ENCODE measurements around the gene EIF4E2.

EIF4E2 gene

DNA sequence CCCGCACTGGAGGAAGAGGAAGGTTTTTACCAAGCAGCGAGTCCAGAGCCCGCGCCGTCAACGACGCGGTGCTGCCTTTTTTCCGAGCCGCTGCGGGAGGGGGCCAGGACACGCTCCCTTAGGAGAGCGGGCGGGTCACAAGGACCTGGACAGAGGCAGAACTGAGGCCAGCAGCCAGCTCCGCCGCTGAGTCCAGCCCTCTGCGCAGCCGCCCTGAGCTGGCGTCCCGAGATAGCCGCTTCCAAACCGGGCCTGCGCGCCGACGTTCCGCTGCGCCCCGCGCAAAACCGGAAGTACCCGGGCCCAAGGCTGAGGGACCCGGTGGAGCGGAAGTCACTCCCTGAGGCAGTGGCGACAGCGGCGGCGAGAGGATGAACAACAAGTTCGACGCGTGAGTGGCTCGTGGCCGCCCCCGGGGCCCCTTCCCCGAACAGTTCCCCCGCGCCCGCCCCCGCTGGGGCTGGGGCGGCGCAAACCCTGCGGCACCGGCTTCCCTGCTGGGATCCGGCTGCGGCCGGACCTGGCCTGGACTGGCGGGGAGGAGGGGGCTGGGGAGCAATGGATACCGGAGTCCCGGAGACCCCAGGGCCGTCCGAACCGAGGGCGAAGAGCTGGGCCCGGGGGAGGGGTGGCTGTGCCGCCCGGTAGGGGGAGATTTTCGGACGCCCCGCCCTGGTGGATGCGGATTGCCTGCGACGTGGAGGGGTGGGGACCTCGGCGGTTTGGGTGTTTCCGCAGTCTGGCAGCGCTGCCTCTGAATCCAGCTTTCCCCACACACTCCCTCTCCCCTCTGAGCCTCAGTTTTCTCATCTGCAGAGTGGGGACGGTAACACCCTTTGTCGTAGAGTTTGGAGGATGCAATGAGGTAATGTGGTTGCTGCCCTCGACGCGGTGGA, at the start of gene EIF4E2, which contains the start of gene TIGD1:
Gene EIF4E2, plus strand, starts transcription at position 336 of the 896 bp plus-strand sequence. Its CDS starts 36 bp downstream, at position 372.
Gene TIGD1, minus strand, starts transcription at position 204 of the 896 bp plus-strand sequence. CDS start 675 bp downstream, outside the sequence.
- peak; percentile 95 for DNase-seq

DNA sequence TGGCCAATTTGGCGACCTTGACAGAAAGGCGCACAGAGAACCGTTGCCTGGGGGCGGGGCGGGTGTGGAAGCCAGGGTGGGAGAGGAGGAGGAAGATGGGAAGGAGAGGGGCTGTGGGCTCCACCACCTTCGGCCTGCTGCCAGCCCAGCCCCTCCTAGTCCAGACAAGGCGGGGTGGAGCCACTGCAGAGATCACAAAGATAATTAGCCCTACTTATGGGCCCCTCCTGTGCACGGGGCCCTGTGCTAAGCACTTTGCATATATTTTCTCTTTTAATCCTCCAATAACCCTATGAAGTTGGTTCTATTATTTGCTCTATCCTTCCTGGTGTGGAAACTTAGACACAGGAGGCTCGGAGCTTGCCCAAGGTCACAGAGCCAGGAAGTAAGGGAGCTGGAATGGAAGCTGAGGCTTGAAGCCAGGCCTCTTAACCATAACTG, 49.1 kb upstream of the EIF4E2 start:
- DNase-seq, result no peak

DNA sequence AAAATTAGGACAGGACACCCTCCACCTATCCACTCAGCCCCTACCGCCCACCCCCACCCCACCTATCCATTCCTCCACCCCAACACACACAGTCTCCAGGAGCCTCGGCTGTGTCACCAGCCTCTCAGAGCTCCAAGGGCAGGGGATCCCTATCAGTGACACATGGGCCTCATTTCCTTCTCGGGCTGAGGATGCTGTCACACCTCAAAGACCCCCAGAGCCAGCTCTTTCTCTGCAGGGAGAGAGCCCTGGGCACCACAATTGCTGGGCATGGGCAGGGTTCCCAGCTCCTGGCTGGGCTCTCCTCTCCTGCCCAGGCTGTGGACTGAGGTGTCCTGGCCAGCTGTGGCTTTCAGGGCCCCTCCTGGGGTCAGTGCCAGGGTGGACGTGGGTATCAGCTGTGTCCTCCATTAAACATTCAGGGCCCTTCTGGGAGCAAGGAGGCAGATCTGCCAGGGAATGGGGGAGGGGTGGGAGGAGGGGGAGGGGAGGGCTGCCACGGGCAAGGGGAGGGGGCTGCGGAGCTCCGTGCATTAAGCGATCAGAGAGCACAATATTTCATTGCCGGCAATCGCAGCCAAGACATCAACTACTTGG, 48.6 kb upstream of the EIF4E2 start:
- no peak for DNase-seq

DNA sequence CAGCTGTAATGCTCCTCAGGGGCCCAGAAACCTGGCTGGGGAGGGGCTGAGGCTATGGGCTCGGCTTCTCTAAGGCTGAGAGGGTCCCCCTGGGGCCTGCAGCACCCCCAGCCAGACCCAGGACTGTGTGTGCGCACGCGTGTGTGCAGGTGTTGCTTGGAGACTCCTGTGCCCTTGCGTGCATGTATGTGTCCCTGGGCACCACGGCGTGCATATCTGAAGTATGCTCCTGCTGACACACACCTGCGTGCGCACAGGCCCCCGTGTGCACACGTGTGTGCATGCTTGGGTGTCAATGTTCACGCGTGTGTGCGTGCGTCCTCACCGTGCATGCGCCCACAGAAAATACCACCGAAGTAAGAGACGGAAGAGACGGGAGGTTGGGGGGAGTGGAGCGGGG, 48.0 kb upstream of the EIF4E2 start:
- DNase-seq, result no peak

DNA sequence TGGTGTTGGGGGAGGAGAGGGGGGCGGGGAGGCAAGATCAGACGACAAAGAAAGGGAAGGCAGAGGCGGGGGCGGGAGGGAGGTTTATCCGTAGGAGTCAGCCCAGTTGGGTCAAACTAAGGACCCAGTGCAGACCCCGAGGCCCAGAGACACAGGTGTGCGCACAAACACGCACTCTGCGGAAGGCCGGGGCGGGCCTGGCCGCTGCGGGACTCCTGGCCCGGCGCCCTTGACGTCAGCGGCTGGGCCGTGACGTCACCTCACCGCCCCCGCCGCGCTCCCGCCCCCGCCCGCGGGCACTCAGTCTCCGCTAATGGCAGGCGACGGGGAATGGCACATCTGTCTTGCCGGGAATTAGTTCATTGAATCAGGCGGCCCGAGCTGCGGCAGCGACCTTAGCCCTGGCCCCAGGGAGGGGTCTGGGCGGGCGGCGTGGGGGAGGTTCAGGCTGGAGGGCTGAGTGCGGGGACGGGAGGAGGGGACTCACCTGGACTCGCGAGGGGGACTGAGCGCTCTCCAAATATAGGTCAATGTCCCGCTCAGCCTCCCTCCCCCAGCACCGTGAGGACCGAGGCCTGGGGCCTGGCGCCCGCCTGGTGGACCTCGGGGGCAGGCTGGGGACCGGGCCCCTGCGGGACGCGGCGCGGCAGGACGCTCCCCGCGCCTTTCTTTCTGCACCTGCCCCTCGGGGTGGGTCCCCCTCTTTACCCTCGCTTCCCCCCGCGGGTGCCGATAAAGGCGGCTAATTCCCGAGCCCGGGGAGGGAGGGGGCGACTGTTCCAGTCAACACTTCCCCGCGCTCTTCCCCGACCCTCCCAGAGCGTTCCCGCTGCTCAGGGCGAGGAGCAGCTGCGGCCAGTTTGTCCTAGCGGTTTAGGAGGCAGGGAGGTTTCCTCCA, 47.3 kb upstream of the EIF4E2 start:
- peak; percentile 15 for DNase-seq

DNA sequence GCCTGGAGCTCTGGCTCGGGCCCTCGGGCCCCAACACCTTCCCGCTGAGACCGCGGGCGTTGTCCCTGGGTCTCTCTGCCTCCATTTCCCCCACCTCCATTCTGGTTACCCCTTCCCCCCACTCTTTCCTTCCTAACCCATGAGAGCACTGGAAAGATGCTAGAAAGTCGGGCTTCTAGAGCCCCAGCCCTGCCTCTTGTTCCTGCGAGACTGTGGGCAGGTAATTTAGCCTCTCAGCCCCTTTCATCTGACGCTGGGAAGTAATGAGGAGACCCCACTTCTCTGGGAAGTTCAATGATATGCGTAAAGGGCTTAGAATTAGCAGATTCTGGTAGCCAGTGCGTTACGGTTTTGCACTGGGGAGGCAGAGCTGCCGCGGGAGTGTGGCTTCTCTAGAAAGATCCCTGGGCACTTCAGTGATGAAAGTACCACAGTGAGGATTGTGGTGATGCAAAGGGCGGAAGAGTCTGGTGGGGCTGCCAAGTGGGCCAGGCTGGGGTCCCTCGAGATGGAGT, 46.6 kb upstream of the EIF4E2 start:
- DNase-seq, result no peak

- no peak for DNase-seq
Measured at GRCh38 chr2:232504438-232504837, 46.1 kb upstream of the EIF4E2 start.

DNA sequence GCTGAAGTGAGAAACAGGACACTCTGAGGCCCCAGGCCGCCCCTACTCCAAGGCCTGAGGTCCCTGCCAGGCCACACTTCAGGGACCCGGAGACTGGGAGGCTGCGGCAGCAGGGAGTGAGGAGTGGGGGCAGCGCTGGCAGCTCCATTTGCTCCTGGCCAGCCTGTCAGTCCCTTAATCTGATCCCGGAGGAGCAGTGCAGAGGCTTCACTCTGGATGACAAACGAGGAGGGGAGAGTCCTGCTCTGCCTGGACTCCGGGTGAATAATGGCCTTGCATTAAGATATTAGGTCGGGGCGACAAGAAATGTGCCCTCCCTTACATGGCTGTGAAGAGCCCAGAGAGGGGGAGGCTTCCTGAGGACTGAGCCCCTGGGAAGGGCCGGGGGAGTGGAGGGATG, 44.6 kb upstream of the EIF4E2 start:
- DNase-seq, result no peak

DNA sequence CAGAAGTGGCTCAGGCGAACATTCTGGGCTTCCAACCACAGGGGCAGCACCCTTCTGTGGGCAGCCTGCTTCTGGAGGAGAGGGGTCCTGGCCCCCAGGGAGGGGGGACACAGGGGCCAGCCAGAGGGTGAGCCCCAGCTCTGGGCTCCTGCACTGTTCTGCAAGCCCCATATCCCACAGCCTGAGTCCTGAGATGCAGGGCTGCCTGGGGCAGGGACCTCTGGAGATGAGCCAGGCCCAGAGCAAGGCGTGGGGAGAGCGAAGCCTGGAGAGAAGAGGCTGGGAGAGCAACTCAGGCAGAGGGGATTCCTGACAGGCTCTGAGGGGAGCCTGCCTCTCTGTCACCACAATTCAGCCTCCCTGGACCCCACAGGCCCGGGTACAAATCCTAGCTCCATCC, 43.8 kb upstream of the EIF4E2 start:
- DNase-seq, result no peak

DNA sequence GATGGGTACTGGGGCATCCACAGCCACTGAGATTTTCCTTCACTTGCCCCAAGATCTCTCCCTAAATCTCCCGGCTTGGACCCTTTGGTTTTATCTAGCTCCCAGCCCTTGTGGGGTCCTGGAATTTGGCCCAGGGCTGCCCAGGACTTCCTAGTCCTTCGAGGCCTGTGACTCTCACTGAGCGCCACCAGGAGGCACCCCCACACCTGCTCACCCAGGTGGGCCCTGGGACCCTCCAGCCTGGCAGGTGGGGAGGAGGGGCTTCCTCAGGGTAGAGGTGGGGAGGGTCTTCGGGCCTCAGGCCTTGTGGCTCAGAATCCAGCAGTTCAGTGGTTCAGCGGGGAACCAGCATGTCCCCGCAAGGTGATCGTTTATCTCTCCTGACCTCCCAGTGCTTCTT, 42.2 kb upstream of the EIF4E2 start:
- no peak for DNase-seq

- no peak for DNase-seq
Measured at GRCh38 chr2:232511336-232511890, 39.1 kb upstream of the EIF4E2 start.

- peak; percentile 4 for DNase-seq
Measured at GRCh38 chr2:232512602-232513001, 37.9 kb upstream of the EIF4E2 start.

DNA sequence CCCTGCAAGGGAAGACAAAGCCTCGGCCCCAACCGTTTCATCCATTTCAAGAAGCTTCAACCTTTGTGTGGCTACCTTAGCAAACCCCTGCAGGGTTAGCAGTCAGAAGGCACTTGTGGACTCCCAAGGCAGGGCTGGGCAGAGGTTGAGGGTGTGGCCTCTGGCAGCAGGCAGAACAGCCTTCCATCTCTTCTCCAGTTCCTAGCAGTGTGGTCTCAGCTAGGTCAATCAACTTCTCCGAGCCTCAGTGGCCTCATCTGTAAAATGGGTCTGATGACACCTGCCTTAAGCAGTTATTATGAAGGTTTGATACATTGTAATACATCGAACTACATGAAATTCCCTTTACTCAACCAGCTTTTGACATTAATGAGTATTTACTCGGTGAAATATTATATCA, 37.1 kb upstream of the EIF4E2 start:
- no peak for DNase-seq

GRCh38 chr2:232515639-232516038, 34.9 kb upstream of the EIF4E2 start:
- no peak for DNase-seq

- no peak for DNase-seq
Measured at GRCh38 chr2:232516551-232516950, 33.9 kb upstream of the EIF4E2 start.

- no peak for DNase-seq
Measured at GRCh38 chr2:232518844-232519243, 31.6 kb upstream of the EIF4E2 start.

DNA sequence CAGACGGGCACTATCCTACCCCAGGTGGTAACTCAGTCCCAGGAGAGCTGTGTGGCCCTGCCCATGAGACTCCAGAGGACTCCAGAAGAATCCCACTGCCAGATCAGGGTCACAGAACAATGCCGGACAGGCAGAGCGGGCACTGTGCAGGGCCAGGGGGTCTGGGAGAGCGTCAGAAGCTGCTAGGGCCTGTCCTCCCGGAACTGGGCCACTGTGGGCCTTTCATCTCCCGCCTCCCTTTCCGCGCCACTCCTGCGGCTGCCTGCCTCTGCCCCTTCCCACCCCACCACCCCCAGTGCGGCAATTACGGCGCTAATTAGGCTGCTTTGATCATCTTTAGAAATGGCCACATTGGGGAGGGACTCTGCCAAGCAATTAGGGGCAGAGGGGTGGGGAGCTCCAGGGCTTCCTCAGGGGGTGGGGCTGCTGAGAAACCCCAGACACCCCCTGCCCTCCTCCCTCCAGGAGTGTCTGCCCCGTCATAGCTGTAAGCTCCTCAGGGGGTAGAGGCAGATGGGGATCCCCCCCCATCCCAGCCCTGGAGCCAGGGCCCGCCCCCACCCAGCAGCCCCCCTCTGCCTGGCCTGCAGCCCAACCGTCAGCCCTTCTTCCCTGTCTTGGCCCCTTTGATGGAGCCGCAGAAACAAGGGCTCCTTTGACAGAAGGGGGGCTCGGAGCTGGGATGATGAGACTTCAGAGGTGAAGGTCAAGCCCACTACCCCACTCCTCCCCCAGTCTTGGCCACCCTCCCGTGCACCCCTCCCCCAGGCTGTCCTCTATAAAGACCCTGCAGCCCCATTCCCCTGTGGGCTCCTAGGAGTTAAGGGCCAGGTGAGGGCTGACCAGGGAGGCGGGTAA, 30.7 kb upstream of the EIF4E2 start, which contains the start of gene PRSS56:
Gene PRSS56, plus strand, starts transcription at position 808 of the 858 bp plus-strand sequence. CDS start 211 bp downstream, outside the sequence.
- DNase-seq, result no peak

GRCh38 chr2:232520489-232520888, 30.0 kb upstream of the EIF4E2 start:
- DNase-seq, result no peak

- no peak for DNase-seq
Measured at GRCh38 chr2:232521098-232521497, 29.4 kb upstream of the EIF4E2 start.

- DNase-seq, result peak; percentile 13
Measured at GRCh38 chr2:232521959-232522622, 28.4 kb upstream of the EIF4E2 start.

Data from fibroblast of skin of right biceps (primary cell).